LNCAP (cell line): ENCODE measurements around the gene PPFIA2.

Experiments used
- TF ChIP-seq, protein P1 (sequence below): fragments of 450-650 bp; IDR thresholded peaks from 2 replicates; pipeline ENCODE4 v1.5.1; 2017; ENCODE audit warnings: mild to moderate bottlenecking

Gene PPFIA2

DNA sequence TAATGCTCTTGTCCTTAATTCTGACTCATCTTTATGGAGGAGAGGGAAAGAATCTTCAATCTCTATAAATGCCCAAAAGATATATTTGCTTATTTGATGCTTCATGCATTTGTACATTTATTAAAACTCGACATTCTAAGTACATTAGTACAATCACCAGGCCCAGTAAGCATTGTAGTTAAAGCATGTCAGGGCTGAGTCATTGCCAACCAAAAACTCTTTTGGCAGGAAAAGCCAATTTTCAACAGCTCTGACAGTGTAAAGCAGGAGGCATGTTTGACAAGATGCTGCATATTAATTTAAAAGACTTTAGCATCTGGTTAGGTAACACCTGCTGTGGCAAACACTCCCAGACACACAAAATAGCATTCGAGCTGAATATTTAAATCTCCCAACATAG, 290.9 kb downstream of the PPFIA2 start:
- TF ChIP-seq, protein P1, sequence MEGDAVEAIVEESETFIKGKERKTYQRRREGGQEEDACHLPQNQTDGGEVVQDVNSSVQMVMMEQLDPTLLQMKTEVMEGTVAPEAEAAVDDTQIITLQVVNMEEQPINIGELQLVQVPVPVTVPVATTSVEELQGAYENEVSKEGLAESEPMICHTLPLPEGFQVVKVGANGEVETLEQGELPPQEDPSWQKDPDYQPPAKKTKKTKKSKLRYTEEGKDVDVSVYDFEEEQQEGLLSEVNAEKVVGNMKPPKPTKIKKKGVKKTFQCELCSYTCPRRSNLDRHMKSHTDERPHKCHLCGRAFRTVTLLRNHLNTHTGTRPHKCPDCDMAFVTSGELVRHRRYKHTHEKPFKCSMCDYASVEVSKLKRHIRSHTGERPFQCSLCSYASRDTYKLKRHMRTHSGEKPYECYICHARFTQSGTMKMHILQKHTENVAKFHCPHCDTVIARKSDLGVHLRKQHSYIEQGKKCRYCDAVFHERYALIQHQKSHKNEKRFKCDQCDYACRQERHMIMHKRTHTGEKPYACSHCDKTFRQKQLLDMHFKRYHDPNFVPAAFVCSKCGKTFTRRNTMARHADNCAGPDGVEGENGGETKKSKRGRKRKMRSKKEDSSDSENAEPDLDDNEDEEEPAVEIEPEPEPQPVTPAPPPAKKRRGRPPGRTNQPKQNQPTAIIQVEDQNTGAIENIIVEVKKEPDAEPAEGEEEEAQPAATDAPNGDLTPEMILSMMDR = no peak

DNA sequence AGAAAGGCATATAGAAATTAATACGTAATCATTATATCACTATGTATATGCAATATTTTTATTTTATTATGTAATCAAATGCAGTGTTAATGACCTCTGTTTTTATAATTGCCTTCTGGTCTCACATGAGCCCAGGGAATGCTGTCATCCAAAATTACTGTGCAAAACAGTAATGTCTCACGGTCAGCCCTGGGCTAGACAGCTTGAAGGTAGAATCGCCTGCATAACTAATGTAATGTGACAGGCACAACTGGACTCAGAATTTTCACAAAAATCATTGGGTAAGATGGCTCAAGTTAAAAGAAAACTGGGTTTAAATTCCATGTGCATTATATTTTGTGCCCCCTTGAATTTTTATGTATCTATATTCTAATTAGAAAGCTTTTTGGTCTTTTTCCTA, 293.3 kb downstream of the PPFIA2 start:
- TF ChIP-seq, protein P1 = no peak

DNA sequence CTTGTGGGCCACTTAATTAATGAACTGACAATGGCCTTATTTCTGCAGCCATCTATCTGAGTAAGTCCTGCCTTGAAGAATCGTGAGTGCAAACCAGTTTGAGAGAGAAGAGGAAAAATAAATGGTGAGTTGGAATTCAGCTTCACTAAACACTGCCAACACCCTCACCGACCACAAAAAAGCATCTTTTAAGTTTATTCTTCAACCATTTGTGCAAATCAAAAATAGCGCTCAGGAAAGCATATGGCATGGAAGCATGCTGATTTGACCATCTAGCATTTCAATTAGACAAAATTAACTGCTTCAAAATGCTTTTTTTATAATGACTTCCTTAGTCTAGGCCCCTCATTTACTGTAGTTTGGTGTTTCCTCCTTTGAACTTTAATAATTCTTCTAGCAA, 294.0 kb downstream of the PPFIA2 start:
- TF ChIP-seq, protein P1 = no peak

DNA sequence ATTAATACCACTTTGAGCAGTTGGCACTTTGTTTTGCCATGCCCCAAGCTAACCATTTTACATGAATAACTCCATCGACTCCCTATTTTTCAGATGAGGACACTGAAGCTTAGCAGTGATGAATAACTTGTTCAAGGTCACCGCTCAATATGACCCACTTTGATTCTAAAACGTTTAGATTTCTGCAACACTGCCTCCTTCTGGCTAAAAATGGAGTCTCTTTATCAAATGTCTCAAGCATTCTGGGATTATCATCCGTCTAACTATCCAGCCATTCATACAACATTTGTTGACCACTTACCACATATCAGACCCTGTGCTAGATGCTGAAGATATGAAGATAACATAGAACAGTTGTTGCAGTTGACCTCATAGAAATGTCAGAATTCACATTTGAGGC, 298.0 kb downstream of the PPFIA2 start:
- TF ChIP-seq, protein P1 = peak; percentile 31; the same call in 1 of the 2 replicates

DNA sequence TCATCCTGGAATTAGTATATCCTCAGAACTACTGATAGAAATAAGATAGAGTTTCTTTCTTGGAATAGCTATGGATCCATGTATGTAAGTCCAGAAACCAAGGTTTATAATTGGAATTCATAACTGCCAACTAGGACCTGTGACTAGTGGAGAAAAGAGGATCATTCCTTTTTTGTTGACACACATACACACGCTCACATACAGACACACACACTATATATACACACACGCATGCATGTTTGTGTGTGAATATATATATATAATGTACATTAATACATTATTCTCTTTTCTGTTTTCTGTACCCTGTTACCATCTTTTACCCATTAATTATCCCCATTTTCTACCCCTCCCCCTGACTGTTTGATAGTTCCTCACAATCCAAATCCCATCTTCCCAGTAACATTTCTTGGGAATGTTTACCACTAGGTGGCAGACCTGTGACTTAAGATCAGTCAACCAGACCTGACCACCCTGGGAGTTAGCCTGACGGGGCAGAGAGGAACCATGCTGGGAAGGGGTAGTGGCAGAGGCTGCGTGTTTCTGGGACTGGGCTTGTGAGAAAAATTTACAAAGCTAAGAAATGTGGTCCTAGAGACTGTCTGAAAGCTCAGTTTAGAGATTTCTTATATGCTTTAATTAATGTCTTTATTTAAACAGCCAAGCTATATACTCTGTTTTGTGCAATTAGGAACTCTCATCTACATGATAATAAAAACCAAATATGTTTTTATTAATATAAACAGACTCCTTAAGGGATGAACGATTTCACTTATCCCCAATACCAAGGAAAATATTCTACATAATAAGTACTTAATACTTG, 308.0 kb downstream of the PPFIA2 start:
- TF ChIP-seq, protein P1 = peak; percentile 51

DNA sequence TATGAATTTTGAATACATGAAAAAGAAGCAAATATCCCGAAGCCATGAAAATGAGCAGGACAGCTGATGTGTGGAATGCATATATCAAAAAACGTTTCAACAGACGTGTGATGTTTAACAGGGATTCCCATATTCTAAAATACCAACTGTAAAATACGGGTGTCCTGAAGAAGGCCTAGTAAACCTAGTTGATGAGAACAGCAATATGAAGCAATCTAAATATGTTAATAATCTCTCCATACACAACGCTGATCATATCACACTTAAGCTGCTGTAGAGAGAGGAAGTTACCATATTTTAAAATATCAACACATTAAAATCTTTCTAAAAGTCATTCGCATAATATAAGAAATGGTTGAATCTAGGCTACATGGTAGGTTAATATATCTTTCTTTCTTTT, 317.5 kb downstream of the PPFIA2 start:
- TF ChIP-seq, protein P1 = no peak

DNA sequence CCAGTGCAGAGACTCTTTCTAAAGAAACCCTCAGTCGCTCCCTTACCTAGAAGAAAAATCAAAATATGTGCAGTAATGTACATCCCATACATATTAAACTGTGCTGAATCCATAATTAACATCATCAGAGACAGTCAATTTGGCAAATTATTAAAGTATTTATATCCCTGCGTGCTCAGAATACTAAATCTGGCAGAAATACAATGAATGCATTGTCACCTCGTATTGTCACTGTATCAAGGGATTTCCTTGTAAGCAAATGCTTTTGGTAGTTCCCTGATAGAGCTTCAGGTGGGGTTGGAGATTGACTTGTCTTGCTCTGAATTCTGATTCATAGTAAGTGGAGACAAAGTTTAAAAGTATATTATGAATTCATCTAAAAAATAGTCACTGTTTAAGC, 319.1 kb downstream of the PPFIA2 start:
- TF ChIP-seq, protein P1 = no peak
